Glutamatergic neuron (in vitro differentiated cells): ENCODE measurements around the gene RHOU. TPM values are rescaled to one million over a fixed set of nuclear protein-coding genes. Genes with fewer than 3 reads are reported as not detected.
"Not testable (repeated sequence)": the region's sequence is repeated elsewhere in the genome, so short reads cannot be mapped to it uniquely, and the experiment has no call there.

ENCODE experiments used
- DNase-seq: peaks from one replicate; pipeline ENCODE4 v3.0.0; 2022
- H3K27ac Mint-ChIP-seq: one replicate; pipeline ENCODE4 v1.8.0; 2020; ENCODE audit warnings: mild to moderate bottlenecking, mixed read lengths, inconsistent platforms; ENCODE audit not compliant: unreplicated experiment
- H3K27me3 Mint-ChIP-seq: one replicate; pipeline ENCODE4 v1.8.0; 2020; ENCODE audit warnings: mild to moderate bottlenecking, moderate library complexity, mixed read lengths, inconsistent platforms; ENCODE audit not compliant: unreplicated experiment
- H3K36me3 Mint-ChIP-seq: one replicate; pipeline ENCODE4 v1.8.0; 2020; ENCODE audit warnings: mild to moderate bottlenecking, mixed read lengths, inconsistent platforms; ENCODE audit not compliant: unreplicated experiment
- H3K4me1 Mint-ChIP-seq: one replicate; pipeline ENCODE4 v1.8.0; 2020; ENCODE audit warnings: mild to moderate bottlenecking, low read depth, mixed read lengths, inconsistent platforms; ENCODE audit not compliant: unreplicated experiment
- H3K4me3 Mint-ChIP-seq: one replicate; pipeline ENCODE4 v1.8.0; 2020; ENCODE audit warnings: mild to moderate bottlenecking, mixed read lengths, inconsistent platforms; ENCODE audit not compliant: unreplicated experiment
- H3K9me3 Mint-ChIP-seq: one replicate; pipeline ENCODE4 v1.8.0; 2020; ENCODE audit warnings: mild to moderate bottlenecking, moderate library complexity, mixed read lengths, inconsistent platforms; ENCODE audit not compliant: unreplicated experiment
- CTCF ChIP-seq: fragments of 200-600 bp; sonication (generic); IDR thresholded peaks from one replicate; pipeline ENCODE4 v1.5.0; 2021; ENCODE audit not compliant: partially characterized antibody, unreplicated experiment
- long read RNA-seq: library from polyadenylated mRNA; unstranded; transcript quantifications from one replicate; pipeline ENCODE4 v2.0.0, GENCODE V29; 2020; ENCODE audit not compliant: unreplicated experiment
- total RNA-seq: library from RNA; stranded (reverse); fragmentation: NEBNext Ultra II Directional; extraction: Animal tissue kit (Norgen Biotek cat#: 25700); gene quantifications from one replicate; pipeline ENCODE4 v1.2.1, GENCODE V29; 2021; ENCODE audit not compliant: unreplicated experiment

RHOU gene
- 79.7 TPM for total RNA-seq
- long read RNA-seq, partial matches to known transcripts, result 10 of 12 reads
- long read RNA-seq, other reads (novel, unspliced or antisense), result 2 of 12 reads

- peak within 1 kb of the TSS; percentile 97 for H3K27ac Mint-ChIP-seq
- peaks cover 8% of the 10 kb centered on the region for H3K9me3 Mint-ChIP-seq
- H3K27me3 Mint-ChIP-seq, result peaks cover 4% of the 10 kb centered on the region
- peaks cover 4% of the 10 kb centered on the region for H3K36me3 Mint-ChIP-seq
- TF ChIP-seq CTCF, result peak; percentile 90
- H3K4me3 Mint-ChIP-seq, result peak within 1 kb of the TSS; percentile 98
- DNase-seq, result peak; percentile 89
- H3K4me1 Mint-ChIP-seq, result peaks cover 21% of the 10 kb centered on the region
These were observed at the start of gene RHOU for GRCh38 chr1:228734881-228735801. Gene RHOU, plus strand, starts transcription at chr1:228735479. Its CDS starts 264 bp downstream, at chr1:228735743.

GRCh38 chr1:228687587-228687986 is 47.7 kb upstream of the RHOU start:
- Mint-ChIP-seq H3K36me3 (no peaks in the 10 kb centered on the region), H3K27me3 (peaks cover 2% of the 10 kb centered on the region), H3K4me3 (no peak overlapping the region), H3K4me1 (peaks cover 2% of the 10 kb centered on the region), H3K27ac (no peak overlapping the region), H3K9me3 (no peaks in the 10 kb centered on the region)
- no peak for TF ChIP-seq CTCF
- no peak for DNase-seq

GRCh38 chr1:228689255-228689654 is 46.0 kb upstream of the RHOU start:
- DNase-seq, result no peak
- H3K27ac Mint-ChIP-seq, result no peak overlapping the region
- no peaks in the 10 kb centered on the region for H3K27me3 Mint-ChIP-seq
- no peaks in the 10 kb centered on the region for H3K36me3 Mint-ChIP-seq
- TF ChIP-seq CTCF, result no peak
- H3K4me1 Mint-ChIP-seq, result peaks cover 2% of the 10 kb centered on the region
- H3K9me3 Mint-ChIP-seq, result no peaks in the 10 kb centered on the region
- no peak overlapping the region for H3K4me3 Mint-ChIP-seq

- Mint-ChIP-seq H3K4me1 (peaks cover 2% of the 10 kb centered on the region), H3K9me3 (no peaks in the 10 kb centered on the region), H3K27me3 (no peaks in the 10 kb centered on the region), H3K4me3 (no peak overlapping the region), H3K27ac (no peak overlapping the region), H3K36me3 (peaks cover 3% of the 10 kb centered on the region)
- TF ChIP-seq CTCF, result no peak
- DNase-seq, result no peak
These were observed 44.1 kb upstream of the RHOU start for GRCh38 chr1:228691211-228691610.

GRCh38 chr1:228691926-228692325 is 43.4 kb upstream of the RHOU start:
- H3K9me3 Mint-ChIP-seq, result no peaks in the 10 kb centered on the region
- no peak for DNase-seq
- no peaks in the 10 kb centered on the region for H3K27me3 Mint-ChIP-seq
- H3K36me3 Mint-ChIP-seq, result peaks cover 3% of the 10 kb centered on the region
- TF ChIP-seq CTCF, result peak; percentile 17
- H3K27ac Mint-ChIP-seq, result no peak overlapping the region
- peaks cover 2% of the 10 kb centered on the region for H3K4me1 Mint-ChIP-seq
- no peak overlapping the region for H3K4me3 Mint-ChIP-seq

- not testable (repeated sequence) for DNase-seq, H3K36me3 Mint-ChIP-seq, H3K9me3 Mint-ChIP-seq, H3K27me3 Mint-ChIP-seq, H3K27ac Mint-ChIP-seq, H3K4me1 Mint-ChIP-seq, H3K4me3 Mint-ChIP-seq
These were observed 40.8 kb upstream of the RHOU start for GRCh38 chr1:228694447-228694846.
